ENCODE data around the gene ZNF821.

GRCh38 chr16:71855937-71856662 lies 27.9 kb downstream of the ZNF821 start:
- TF ChIP-seq CTCF (IDR thresholded peaks at IDR 0.05; ENCODE audit: borderline replicate concordance, extremely low read depth, low read length, poor library complexity, severe bottlenecking): no peak
- TF ChIP-seq EZH2 (IDR thresholded peaks at IDR 0.05; ENCODE audit: borderline replicate concordance, low read depth, low read length, severe bottlenecking): no peak

All from DND-41 (cell line).